HPDE6-E6E7 (cell line): Measurements from ENCODE around the gene ZNF445.
"Not testable (repeated sequence)": the region's sequence is repeated elsewhere in the genome, so short reads cannot be mapped to it uniquely, and the experiment has no call there.

ENCODE experiments used
- DNase-seq: peaks from one replicate; pipeline ENCODE4 v3.0.0; 2011; ENCODE audit warnings: missing footprints; ENCODE audit errors: extremely low spot score

ZNF445 gene

GRCh38 chr3:44477312-44478030, at the start of gene ZNF445:
TSS of gene ZNF445 (minus strand) at chr3:44477670. CDS start at chr3:44455549, 22,121 bp downstream.
- DNase-seq = peak; percentile 40

DNA sequence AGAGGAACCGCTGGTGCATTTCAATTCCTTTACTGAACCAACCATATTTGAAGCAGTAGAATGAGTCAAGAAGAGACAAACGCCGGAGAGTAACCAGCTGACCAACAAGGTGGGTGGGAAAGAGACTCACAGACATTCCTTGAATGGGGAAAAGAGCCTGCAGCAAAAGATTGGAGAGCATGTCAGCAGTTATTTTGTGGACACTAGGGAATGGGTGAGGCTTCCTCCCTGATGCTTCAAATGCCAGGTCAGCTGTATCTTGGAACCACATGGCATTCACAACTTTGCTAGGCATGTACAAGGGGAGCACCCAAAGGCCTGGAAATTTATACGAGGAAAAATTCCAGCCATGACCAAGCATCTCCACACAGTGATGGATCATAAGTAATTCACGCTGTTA, 47.6 kb upstream of the ZNF445 start:
- DNase-seq = no peak

- DNase-seq = no peak
Measured at GRCh38 chr3:44522494-44522933, 45.0 kb upstream of the ZNF445 start.

DNA sequence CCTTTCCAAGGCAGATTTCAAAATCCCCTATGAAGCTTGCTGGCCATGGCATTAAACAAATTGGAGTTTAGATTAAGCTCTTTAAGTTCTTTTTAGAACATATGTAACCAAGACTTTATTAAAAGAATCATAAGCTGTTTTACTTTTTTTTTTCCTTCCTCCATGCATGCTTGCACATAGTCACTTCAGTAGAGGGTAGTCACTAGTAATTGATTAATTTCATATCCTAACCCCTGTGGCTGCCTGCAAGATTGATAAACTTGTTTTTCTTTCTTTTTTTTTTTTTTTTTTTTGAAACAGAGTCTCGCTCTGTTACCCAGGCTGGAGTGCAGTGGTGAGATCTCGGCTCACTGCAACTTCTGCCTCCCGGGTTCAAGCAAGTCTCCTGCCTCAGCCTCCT, 44.3 kb upstream of the ZNF445 start:
- DNase-seq = no peak

DNA sequence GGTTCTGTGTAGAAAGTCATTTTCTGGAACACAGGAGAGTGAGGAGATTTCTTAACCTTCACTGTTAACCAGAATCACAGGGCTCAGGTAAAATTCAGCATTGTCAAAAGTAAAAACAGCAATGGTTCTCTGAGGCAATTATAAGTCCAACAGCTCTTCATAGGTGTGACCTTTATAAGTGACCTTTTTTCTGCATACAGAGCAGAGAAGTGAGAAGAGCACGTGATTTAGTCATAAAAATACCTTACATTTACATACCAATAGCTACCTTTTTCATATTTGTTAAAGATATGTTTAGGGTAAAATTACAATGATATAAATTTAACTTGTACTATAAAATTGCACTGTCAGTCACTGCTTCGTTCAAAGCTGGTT, 41.3 kb upstream of the ZNF445 start:
- DNase-seq = no peak

DNA sequence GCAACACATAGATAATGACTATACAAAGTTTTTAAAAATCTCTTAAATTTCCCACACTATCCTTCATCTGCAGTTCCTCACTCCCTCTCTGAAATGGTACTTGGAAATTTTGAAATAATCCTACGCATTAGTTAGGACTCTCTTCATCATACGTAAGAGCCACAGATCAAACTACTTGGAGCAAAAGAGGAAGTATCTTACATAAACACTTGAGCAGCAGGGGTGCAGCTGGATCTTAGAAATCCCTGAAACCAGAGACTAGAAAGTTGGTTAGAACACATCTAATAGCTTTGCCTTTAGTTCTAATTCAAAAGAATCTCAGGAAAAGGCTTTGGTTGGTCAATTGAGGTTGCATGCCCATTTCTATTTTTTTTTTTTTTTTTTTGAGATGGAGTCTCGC, 38.8 kb upstream of the ZNF445 start:
- no peak for DNase-seq

GRCh38 chr3:44513513-44513912, 36.0 kb upstream of the ZNF445 start:
- DNase-seq = no peak

DNA sequence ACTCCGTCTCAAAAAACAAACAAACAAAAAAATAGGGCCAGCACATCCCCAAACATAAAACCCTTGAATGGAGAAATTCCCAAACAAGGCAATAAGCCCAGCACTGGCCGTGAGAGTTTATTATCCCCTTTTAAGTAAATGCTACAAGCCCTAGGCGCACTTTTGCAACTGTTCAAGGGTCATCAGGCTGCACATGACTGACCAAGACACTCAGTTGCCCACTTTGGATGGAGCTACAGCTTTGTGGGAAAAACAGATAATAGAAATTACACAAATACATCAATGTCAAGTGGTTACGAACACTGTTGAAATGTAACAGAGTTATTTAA, 33.7 kb upstream of the ZNF445 start:
- DNase-seq = no peak

- no peak for DNase-seq
Measured at GRCh38 chr3:44510000-44510368, 32.5 kb upstream of the ZNF445 start.

DNA sequence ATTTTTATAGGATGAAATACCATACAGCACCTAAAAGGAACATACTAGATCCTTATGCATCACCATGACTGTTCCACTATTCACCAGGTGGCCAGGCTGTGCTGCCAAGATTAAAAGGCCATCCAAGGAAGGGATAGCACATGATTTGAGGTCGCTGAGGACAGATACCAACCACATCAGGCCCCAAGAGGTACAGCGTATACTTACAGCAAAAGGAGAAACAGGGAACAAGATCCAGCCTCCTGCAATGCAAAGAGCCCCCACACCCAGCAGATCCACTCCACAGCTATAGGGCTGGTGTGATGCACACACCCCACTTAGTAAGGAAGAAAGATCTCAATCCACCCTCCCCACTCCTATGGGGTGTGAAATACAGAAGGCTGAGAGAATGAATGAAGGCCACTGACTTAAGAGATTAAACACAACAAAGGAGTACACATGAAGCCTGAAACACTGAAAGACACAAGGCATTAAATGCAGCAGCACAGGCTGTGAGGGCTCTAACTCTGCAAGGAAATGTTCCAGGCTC, 32.0 kb upstream of the ZNF445 start:
- no peak for DNase-seq

DNA sequence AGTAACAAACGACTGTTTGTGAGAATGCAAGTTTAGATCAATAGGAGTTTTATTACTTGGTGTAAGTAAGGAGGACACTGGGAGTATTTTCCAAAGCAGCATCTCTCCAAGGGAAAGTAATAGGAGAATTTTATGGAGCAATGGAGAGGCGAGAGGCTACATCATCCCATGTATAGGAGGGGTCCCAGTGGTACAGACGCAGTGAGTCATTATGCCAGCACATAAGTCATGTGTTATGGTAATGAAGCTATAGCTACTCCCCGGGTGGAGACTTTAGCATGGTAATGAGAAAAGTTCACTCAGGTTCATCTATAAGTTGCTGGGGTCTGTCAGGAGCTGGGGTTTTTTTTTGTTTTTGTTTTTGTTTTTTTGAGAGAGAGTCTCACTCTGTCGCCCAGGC, 29.5 kb upstream of the ZNF445 start:
- no peak for DNase-seq

GRCh38 chr3:44506556-44506955, 29.1 kb upstream of the ZNF445 start:
- DNase-seq = no peak

GRCh38 chr3:44504566-44504965, 27.1 kb upstream of the ZNF445 start:
- DNase-seq = no peak

GRCh38 chr3:44503178-44503577, 25.7 kb upstream of the ZNF445 start:
- DNase-seq = not testable (repeated sequence)

- no peak for DNase-seq
Measured at GRCh38 chr3:44501971-44502370, 24.5 kb upstream of the ZNF445 start.

DNA sequence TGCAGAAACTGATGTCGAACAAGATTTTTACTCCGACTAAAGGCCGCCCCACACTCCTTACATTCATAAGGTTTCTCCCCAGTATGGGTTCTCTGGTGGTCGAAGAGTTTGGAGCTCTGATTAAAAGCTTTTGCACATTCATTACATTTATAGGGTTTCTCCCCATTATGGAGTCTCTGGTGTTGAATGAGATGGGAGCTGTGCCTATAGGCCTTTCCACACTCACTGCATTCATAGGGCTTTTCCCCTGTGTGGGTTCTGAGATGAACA, 22.4 kb upstream of the ZNF445 start:
- DNase-seq = not testable (repeated sequence)

GRCh38 chr3:44499149-44499898, 21.9 kb upstream of the ZNF445 start:
- DNase-seq = no peak

- DNase-seq = no peak
Measured at GRCh38 chr3:44495636-44496415, 18.4 kb upstream of the ZNF445 start.

- no peak for DNase-seq
Measured at GRCh38 chr3:44492496-44492895, 15.0 kb upstream of the ZNF445 start.

- DNase-seq = no peak
Measured at GRCh38 chr3:44482721-44483120, 5.3 kb upstream of the ZNF445 start.

GRCh38 chr3:44478606-44479094, 1.2 kb upstream of the ZNF445 start:
- no peak for DNase-seq

DNA sequence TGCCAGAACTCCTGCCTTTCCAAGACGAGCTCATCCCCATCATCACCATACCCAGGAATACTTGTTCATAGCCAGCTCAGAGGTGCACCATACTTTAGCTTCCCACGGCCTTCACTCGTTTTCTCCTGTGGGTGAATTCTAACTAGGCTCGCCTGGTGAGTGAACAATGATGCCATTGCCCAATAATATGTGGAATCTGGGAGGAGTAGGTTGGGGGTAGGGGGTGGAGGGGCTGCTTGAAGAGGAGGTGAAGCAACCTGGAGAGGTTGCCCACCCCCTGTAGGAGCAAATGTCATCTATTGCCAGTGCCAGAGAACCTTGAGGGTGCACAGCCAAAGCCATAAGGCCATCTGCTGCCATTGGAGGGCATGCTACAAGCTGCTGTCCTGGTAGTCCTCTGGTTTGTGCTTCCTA, 592 bp upstream of the ZNF445 start:
- no peak for DNase-seq

- DNase-seq = no peak
Measured at GRCh38 chr3:44476963-44477311, 533 bp downstream of the ZNF445 start.
